GM10266 (cell line): ENCODE data around the gene C13orf46.
A peak's percentile ranks its signal among the peaks of the same experiment; 100 is the strongest.

Experiments used
- DNase-seq: peaks from one replicate; pipeline ENCODE4 v3.0.0; 2012; ENCODE audit errors: extremely low spot score
- TF ChIP-seq, protein P1 (sequence below): IDR thresholded peaks from 2 replicates; pipeline ENCODE4 v1.5.1; 2012; ENCODE audit warnings: mild to moderate bottlenecking, low read depth; ENCODE audit not compliant: control insufficient read depth, insufficient read depth; ENCODE audit errors: missing control alignments

The C13orf46 gene

DNA sequence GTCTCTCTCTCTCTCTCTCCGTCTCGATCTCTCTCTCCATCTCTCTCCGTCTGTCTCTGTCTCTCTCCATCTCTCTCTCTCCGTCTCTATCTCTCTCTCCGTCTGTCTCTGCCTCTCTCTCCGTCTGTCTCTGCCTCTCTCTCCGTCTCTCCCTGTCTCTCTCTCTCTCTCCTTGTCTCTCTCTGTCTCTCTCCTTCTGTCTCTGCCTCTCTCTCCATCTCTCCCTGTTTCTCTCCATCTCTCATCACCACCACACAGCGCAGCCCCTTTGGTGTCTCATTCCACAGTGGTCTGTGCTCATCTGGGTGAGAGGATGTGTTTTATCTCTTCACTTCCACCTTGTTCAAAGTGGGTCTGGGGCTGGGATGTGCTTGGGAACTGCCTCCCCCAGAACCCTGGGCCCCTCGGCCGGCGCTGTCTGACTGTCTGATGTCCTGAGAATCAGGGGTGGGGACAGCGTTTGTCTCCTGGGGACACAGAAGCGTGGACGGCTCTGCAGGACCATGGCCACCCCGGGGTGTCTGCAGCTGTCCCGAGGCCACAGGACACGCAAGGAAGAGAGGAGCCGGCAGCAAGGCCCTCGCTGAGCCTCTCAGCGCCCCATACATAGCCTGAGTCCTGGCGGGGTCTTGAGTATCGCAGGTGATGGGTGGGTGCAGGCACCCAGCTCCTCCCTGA lies 40.2 kb upstream of the C13orf46 start:
- DNase-seq: no peak
- TF ChIP-seq, protein P1, sequence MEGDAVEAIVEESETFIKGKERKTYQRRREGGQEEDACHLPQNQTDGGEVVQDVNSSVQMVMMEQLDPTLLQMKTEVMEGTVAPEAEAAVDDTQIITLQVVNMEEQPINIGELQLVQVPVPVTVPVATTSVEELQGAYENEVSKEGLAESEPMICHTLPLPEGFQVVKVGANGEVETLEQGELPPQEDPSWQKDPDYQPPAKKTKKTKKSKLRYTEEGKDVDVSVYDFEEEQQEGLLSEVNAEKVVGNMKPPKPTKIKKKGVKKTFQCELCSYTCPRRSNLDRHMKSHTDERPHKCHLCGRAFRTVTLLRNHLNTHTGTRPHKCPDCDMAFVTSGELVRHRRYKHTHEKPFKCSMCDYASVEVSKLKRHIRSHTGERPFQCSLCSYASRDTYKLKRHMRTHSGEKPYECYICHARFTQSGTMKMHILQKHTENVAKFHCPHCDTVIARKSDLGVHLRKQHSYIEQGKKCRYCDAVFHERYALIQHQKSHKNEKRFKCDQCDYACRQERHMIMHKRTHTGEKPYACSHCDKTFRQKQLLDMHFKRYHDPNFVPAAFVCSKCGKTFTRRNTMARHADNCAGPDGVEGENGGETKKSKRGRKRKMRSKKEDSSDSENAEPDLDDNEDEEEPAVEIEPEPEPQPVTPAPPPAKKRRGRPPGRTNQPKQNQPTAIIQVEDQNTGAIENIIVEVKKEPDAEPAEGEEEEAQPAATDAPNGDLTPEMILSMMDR: no peak

DNA sequence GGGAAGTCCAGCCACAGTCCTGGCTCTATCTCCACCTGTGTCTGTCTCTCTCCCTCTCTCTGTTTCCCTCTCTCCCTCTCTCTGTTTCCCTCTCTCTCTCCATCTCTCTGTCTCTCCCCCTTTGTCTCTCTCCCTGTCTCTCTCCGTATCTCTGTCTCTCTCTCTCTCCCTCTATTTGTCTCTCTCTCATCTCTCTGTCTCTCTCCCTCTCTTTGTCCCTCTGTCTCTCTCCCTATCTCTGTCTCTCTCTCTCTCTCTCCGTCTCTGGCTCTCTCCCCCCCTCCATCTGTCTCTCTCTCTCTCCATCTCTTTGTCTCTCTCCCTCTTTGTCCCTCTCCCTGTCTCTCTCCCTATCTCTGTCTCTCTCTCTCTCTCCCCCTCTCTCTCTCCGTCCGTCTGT lies 39.5 kb upstream of the C13orf46 start:
- no peak for DNase-seq
- TF ChIP-seq, protein P1: no peak

DNA sequence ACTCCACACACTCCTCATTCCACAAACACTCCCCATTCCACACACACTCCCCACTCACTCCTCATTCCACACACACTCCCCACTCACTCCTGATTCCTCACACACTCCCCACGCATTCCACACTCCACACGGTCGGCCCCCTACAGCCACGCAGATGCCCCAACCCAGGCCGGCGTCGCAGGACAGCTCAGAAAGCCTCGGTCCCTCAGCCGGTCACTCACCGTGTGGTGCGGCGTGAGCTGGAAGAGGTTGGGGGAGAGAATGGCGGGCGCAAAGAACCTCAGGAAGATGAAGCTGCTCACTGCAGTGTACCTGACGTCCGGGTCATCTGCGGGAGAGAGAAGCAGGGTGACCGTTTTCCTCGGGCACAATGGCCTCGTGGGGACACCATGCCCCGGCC lies 39.0 kb upstream of the C13orf46 start:
- no peak for DNase-seq
- TF ChIP-seq, protein P1: no peak

DNA sequence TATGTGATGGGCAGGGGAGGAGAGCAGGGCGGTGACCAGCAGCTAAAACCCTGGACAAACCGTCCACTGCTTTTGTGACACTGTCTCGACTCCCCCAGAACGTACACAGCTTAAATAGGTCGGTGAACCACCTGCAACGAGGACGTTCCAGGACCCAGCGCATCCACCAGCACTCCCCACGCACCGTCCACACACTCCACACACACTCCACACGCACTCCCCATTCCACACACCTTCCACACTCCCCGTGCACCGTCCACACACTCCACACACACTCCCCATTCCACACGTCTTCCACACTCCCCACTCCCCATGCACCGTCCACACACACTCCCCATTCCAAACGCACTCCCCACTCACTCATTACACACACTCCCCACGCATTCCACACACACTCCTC lies 38.3 kb upstream of the C13orf46 start:
- TF ChIP-seq, protein P1: no peak
- DNase-seq: no peak

DNA sequence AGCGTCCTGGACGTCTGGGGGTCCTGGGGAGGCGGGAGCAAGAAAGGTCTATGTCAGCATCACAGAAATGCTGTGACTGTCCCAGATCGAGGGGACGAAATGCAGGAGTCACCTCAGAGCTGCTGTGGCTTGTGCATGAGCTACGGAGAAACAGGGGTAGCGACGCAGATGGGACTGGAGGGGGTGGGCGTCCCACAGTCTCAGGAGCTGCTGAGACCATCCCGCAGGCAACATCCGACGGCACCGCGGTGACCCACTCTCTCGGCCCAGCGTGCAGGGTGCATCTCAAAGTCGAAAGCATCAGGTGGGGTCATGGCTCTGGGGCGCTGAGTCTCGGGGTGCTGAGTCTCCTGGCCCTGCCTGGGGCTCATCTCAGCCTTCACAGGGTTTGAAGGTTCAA lies 37.4 kb upstream of the C13orf46 start:
- TF ChIP-seq, protein P1: no peak
- DNase-seq: no peak

DNA sequence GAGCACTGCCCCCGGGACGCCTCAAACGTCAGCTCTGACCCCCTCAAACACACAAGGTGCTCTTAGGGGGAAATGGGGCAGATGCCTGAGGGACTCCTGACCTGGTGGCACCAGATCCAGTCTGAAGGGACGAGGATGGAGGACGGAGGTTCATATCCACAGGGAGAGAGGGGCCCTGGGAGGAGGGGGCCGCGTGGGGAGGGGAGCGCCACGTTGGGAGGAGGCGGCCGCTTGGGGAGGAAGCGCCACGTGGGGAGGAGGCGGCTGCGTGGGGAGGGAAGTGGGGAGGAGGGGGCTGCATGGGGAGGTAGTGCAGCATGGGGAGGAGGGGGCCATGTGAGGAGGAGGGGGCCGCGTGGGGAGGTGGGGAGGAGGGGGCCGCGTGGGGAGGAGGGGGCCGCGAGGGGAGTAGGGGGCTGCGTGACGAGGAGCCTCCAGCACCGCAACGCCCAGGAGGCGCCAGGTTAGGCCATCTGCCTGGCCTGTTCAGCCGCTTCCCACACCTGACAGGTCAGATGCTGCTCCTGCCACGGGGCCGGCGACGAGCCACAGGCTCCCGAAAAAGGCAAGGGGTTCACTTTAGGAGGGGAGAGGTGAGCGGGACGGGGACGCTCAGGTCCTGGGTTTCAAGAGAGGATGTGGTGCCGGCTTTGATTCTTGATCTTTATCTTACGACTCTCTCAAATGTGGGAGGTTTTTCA lies 36.7 kb upstream of the C13orf46 start:
- TF ChIP-seq, protein P1: no peak
- peak; percentile 69 for DNase-seq
